ENCODE data around the gene MYRF.

GRCh38 chr11:61702701-61703312 lies 49.6 kb upstream of the MYRF start:
- no peak for TF ChIP-seq CTCF (IDR thresholded peaks at IDR 0.05)
- no peak for TF ChIP-seq POLR2A (IDR thresholded peaks at IDR 0.05)

Measured in thyroid gland (tissue), 4 donors.